Hematopoietic multipotent progenitor cell treated with erythropoietin and hydrocortisone succinate and interleukin-3 and kit ligand, for 4 days (in vitro differentiated cells): ENCODE results near the gene ALAS1.
A peak's percentile ranks its signal among the peaks of the same experiment; 100 is the strongest.

ENCODE experiments used
- DNase-seq: peaks from one replicate; pipeline ENCODE4 v3.0.0-alpha.2; 2015

Gene ALAS1

DNA sequence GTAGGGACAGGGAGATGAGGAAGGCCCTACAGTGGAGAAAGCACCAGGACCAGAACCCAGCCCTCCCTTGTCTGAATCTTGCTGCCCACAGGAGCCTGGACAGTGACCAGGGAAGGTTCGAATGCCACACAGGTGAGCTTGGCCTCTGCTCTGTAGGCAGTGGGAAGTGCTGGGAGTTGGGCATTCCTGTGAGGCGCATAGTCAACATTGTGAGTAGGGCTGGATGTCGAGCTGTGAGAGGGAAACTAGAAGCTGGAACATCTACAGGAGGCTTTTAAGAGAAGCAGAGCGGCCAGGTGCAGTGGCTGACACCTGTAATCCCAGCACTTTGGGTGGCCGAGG is 20.3 kb upstream of the ALAS1 start:
- DNase-seq = no peak

DNA sequence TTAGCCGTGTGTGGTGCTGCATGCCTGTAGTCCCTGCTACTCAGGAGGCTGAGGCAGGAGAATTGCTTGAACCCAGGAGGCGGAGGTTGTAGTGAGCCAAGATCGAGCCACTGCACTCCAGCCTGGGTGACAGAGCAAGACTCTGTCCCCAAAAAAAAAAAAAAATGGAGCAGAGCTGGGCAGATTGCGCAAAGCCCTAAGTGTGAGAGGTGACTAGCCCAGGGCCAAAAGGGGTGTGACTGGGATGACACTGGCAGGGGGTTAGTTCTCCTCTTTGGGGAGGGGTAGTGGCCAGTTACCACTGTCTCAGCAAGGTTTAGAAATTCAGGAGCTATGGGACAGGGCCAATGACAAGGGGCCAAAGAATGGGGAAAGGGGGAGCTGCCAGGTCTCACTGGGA is 19.8 kb upstream of the ALAS1 start:
- DNase-seq = peak; percentile 31

DNA sequence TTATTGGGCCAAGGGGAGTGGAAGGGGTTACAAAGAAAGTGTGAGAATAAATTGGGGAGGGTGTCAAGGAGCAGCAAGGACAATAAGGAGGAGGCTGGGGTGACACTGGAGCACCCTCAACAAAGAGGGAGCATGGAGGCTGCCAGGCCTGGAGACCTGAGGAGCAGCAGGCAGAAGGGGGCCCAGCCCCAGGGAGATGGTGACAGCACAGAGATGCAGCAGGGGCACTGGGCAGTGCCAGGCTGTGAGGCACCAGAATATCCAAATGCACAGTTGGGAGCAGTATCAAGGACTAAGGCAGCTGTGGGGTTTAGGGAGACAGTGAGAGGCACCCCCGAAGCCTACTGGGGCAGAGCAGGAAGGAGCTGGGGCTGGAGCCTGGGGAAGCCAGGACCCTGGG is 19.4 kb upstream of the ALAS1 start:
- DNase-seq = no peak

DNA sequence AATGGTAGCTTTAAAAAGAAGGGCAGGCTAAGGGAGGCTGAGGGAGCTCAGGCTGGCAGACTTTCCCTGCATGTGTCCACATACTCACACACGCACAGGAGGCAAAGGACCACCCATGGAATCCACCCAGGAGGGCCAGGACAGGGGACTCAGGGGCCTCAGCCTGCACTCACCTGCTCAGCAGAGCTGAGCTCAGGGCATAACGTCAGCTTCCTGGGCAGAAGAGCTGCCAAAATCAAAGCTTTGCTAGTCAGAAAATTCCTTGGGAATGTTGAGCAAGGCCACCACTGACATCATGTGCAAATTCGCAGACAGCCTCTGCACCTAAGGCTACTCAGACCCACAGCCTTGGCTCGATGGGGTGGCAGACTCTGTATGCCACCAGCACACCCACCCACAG is 16.4 kb upstream of the ALAS1 start:
- no peak for DNase-seq

DNA sequence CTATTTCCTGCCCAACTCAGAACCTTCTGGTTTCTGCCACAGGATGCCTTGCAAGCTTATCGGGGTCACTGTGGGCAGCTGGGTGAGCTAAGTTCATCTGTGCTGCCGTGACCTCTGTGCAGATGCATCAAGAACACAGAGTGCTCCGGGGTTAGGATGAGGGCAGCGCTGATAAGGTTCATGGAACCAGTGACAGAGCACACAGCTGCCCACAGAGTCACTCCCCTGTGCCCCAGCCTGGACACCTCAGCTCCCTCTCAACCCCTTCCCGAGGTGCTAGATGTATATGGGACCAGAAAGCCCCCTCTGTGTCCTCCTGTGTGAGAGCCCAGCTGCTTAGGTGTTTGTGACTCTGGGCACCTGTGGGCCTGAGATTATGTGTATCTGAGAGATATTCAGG is 15.8 kb upstream of the ALAS1 start:
- DNase-seq = peak; percentile 93

DNA sequence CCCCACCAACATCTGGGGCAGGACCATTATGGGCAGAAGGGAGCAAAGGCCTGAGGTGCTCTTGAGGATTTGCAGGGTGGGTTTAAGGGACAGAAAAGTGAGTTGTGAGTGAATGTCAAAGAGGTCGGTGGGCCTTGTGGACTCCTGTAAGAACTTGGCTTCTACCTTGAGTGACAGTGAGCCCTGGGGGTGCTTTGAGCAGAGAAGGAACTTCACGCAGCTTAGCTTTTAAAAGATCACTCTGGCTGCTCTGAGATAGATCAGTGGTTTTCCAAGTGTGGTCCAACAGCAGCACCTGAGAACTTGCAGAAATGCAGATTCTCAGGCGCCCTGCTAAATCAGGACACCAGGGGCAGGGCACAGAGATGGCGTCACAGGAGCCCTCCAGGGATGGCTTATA is 15.3 kb upstream of the ALAS1 start:
- DNase-seq = no peak

DNA sequence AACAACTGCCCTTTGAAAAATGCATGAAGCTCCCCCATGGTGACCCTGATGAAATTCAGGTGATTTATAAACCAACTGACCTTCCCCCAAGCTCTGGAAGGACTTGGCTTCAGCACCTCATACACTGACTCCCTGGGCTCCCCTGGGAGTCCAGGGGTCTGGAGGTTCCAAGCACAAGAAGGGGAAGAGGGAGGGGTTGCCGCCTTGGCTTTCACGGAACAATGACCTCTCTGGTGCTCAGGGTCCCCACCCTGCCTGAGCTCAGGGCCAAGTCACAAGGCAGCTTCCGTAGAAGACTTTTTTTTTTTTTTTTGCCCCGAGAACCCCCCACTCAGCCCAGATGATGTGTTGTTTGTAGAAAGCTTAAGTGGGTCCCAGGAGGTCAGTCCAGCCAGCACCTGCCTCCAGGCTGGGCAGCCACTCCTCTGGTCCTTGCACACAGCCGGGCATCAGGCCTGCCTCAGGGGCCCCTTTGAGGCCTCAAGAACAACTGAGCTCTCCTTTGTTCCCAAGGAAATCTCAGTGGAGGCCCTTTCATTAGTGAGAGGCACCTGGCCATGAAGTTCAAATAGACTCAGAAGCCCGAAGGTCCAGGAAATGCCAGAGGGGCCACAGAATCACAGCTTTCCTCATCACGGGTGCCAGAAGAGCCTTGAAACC is 14.0 kb upstream of the ALAS1 start:
- DNase-seq = no peak

DNA sequence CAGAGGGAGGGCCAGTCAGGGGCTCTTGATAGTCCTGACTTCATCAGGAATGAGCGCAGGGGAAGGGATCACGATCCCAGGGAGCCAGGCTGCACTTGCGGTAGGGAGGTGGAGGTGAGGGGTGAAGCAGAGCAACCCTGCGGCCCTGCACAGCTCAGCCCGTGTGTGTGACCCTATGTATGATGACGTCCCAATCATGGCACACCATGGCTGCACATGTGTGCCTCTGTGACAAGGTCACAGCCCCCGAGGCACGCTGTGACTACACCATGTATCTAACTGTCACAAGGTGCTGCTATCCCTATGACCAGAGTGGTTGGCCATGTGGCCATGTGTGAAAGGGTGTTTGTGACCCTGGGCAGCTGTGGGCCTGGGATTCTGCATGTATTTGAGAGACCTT is 13.3 kb upstream of the ALAS1 start:
- DNase-seq = no peak

DNA sequence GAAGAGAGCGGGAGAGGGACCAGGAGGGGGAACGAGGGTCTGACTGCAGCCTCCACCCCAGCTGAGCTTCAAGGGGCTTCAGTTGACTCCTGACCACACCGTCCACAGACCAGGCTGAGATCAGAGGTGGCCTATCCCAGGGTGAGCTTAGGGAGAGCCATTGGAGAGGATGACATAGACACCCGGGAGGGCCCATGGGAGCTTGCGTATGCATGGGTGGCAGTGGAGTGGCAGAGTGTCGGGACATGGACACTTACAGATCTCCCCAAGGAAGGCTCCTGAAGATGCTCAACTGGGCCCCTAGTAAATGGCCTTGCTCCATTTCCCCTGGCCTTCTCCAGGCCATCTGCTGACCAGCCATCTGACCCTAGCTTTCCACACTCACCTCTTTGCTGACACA is 12.6 kb upstream of the ALAS1 start:
- no peak for DNase-seq

DNA sequence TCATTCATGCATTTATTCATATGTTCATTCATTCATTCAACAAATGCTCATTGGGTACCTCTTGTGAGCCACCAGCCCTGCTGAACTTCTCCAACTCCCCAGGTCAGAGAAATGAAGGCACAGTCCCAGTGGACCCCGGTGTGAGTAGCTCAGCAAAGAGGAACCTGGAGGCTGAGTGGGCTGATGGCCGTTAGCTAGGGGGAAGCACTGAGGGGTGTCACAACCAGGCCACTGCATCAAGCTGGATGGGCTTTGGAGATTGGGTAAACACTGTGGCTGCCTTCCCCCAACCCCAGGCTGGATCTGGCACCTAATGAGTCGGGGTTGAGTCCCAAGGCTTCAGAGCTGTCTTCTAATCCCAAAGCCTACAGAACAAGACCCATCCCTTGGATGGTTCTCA is 12.1 kb upstream of the ALAS1 start:
- peak; percentile 87 for DNase-seq

DNA sequence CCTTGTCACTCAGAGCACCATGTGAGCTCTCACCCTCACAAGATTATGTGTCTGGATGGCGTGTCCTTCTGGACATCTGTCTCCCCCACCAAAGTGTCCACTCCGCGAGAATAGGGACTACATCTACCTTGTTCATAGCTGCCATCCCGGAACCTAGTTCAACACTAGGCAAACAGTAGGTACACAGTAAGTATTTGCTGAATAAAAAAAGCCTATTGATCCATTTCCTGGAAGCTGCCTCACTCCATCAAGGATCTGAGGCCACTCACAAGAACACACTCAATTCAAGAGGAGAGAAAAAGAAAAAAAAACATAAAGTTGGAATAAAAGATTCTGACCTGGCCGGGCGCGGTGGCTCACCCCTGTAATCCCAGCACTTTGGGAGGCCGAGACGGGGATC is 11.2 kb upstream of the ALAS1 start:
- no peak for DNase-seq

DNA sequence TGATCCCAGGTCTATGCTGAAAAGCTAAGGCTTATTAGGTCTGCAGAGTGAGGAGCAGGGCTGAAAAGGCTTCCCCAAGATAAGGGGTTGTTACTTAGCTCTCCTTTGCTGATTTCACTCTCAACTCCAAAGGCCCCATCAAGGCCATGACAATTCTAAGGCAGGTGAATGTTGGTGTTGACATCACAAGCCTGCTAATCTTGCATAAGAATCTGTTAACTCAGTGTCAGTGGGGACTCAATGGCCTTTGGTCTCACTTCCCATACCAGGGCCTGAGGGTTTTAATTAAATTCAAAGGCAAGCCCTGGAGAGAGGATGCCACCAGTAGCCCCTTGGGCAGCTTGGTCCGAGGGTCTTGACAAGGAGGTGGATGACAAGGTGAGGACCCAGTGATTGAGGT is 9.4 kb upstream of the ALAS1 start:
- DNase-seq = peak; percentile 54

DNA sequence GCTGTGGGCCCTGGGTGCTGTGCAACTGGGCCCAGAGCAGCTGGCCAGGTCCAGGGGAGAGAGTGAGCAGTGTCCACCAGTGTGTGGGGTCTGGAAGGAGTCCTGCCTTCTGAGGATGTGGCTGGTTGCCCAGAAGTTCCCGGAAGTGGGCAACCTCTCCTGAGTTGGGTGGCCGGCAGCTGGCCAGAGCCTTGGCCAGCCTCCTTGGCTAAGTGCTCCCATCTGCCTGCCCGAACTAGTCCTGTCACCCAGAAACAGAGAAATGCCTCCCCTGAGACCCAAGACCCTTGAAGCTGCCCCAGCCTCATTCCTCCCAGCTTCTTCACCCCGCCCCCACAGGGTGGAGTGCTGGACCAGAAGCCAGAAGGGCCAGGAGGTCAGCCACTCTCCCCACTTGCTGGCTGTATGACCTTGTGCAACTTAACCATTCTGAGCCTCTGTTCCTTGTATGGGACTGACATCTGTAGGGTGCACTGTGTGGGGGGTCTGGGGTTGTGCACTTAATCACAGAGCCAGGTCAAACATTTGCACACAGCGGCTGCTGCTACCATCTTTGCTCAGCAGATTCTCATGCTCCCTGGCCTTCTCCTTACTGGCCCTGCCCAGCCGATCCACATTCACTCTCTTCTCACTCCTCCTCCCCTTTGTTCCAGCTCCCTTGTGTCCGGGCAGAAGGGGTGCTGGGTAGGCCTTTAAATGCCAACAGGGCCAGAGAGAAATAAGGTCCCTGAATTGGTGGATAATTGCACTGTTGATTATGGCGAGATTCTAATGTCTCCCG is 7.5 kb upstream of the ALAS1 start:
- no peak for DNase-seq

DNA sequence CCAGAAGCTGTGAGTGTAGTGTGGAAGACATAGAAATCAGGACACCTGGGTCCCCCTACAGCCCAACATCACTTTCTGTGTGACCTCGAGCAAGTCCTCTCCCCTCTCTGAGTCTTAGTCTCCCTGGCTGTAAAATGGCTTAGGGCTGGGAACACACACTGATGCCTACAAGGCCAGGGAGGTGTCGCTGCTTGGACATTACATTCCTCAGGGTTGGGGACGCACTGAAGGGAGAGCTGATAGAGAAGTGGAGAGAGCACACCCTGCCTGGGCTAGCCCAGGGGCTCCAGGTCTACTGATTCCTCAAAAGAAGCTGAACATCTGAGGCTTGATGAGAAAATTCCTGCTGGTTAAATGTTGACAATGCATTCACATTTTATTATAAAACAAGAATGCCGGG is 6.3 kb upstream of the ALAS1 start:
- no peak for DNase-seq

DNA sequence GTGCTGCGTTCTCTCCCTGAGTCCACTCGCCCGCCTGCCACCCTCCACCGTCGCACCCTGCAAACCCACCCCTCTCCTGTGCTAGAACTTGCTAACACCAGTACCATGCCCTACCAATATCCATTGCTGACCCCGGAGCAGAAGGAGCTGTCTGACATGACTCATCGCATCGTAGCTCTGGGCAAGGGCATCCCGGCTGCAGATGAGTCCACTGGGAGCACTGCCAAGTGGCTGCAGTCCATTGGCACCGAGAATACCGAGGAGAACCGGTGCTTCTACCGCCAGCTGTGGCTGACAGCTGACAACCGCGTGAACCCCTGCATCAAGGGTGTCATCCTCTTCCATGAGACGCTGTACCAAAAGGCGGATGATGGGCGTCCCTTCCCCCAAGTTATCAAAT is 4.9 kb upstream of the ALAS1 start:
- DNase-seq = no peak

DNA sequence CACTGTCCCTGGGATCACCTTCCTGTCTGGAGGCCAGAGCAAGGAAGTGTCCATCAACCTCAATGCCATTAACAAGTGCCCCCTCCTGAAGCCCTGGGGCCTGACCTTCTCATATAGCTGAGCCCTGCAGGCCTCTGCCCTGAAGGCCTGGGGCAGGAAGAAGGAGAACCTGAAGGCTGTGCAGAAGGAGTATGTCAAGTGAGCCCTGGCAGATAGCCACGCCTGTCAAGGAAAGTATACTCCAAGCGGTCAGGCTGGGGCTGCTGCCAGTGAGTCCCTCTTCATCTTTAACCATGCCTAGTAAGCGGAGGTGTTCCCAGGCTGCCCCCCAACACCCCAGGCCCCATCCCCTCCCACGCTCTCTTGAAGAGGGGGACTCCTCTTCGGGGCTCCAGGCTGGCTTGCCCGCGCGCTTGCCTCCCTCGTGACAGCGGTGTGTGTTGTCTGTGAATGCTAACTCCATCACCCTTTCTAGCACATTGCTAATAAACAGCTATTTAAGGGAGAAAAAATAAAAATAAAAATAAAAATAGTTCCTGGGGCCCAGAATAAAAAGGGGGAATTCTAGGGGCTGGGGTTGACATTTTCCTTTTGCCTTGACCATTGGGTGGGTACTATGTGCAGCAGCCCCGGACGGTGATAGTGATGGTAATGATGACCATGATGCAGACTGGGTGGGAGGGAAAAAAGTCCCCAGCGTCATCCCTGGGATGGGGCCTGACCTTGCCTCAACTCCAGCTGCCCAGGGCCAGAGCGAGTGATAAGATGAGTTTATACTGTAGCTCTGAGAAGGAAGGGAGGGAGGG is 3.3 kb upstream of the ALAS1 start:
- DNase-seq = no peak

DNA sequence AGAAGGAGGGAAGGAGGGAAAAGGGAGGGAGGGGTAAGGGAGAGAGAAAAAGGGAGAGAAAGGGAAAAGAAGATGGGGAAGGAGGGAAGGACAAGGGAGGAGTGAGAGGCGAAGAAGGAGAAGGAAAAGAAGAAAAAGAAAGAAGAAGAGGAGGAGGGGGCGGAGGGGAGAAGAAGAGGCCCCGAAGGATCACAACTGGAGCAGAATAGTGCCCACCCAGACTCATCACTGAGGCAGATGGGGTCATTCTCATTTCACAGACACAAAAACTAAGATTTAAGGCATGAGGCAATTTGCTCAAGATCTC is 2.7 kb upstream of the ALAS1 start:
- DNase-seq = no peak

DNA sequence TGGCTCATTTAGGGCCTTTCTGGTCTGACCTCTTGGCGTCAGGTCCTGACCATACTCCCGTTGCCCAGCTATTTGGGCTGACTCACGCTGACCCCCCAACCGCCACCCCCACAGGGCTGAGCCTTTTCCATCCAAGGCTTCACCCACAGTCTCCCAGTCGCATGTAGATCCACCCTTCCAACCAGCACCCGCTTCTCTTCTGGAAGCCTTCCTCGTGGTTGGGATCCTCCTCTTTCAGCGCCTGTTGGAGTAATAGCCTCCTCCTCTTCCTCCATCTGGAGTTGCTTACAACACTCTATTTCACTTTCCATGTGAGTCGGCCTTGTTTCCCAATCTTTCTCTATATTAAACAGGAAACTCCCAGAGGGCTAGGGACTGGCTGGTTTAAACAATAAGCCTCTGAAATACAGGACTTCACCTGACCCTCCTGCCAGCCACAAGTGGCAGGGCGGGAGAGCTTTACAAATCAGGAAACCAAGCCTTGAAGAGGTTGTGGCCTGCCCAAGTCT is 2.1 kb upstream of the ALAS1 start:
- DNase-seq = peak; percentile 23

DNA sequence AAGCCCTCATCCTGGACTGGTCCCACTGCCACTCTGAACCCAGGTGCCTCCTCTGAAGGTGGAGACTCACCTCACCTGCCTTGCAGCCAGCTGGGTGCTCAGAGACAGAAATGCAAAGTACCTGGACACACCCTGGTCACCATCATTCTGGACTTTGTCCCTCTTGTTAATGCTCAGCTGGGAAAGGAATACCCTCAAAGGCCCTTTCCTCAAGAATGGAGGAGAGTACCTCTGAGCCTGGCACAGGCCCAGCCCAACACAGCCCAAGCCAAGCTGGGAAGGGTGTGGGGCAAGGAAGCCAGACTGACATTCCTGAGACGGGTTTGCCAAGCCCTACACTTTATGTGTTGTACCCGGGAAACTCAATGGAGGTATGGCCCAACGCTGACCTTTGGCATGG is 983 bp upstream of the ALAS1 start:
- no peak for DNase-seq

DNA sequence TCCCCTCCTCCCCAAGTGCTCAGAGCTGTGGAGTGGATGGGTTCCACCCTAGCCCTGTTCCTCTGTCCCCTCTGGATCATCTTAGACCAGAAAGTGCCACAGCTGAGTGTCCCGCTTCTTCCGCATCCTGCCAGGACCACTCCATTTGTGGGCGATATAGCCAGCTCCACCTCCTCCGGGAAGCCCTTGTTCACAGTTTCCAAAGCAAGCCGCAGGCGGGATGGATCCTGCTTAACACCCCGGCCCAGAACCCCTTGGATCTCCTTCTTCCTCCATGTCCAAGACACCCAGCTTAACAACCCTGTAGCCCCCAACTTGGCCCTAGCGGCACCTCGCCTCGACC is 490 bp upstream of the ALAS1 start:
- DNase-seq = no peak

DNA sequence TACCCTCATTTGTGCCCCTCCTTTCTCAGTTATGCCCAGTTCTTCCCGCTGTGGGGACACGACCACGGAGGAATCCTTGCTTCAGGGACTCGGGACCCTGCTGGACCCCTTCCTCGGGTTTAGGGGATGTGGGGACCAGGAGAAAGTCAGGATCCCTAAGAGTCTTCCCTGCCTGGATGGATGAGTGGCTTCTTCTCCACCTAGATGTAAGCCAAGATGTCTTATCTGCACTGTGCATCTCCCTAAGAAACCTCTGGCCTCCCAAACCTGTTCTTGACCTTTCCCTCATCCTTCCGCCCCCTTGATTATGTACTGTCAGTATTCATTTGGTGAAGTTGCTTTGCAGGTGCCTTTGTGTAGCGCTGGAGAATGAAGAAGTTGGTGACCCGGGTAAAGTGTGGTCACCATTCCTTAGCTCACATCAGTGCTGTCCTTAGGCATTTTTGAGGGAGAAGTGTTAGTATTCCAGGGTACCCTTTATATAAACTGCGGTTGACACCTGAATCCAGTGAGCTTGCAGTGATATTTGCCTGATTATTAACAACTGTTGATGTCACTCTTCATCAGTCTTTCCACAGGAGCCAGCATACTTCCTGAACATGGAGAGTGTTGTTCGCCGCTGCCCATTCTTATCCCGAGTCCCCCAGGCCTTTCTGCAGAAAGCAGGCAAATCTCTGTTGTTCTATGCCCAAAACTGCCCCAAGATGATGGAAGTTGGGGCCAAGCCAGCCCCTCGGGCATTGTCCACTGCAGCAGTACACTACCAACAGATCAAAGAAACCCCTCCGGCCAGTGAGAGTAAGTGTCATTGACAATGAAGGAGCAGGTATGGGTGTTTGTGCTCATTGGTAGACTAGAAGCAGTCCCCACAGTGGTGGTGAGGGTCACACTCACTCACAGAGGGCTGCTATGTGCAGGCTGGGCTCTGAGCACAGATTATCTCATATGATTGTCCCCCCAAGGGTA is 966 bp downstream of the ALAS1 start:
- DNase-seq = no peak

DNA sequence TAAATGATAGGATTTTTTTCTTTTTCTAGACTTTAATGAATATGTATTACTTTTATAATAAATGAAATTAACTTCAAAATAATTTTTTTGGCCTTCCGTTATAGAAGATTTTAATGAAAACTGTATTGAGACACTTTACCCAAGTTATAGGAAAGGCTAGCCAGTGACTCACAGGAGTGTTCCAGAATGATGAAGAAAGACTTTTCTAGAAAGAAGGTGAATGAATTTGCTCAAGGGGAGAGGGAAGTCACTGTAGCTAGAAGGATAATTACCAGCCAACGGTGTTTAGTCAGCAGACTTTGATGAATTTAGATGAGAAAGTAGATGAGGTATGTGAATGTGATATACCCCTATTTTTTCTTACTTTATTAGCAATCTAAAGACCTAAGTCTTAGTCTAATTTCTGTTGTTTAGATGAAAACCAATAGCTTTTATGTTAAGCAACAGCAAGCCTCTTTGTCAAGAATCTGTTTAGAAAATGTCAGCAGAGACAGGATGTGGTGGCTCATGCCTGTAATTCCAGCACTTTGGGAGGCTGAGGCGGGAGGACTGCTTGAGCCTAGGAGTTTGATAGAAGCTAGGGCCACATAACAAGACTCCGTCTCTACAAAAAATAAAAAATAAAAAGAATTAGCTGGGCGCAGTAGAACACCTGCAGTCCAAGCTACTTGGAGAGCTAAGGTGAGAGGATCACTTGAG is 3.2 kb downstream of the ALAS1 start:
- no peak for DNase-seq
